ENCODE data around the gene RELN.

The RELN gene

GRCh38 chr7:103649052-103649451 is 340.4 kb downstream of the RELN start:
- Histone ChIP-seq H3K4me1 (ENCODE audit: control insufficient read depth, low read depth, low read length) (peaks cover 2% of the 10 kb centered on the region), H4K5ac (ENCODE audit: low read length) (no peak overlapping the region), H2BK15ac (replicated peaks; ENCODE audit: low read depth) (no peak overlapping the region), H4K8ac (ENCODE audit: low read depth, low read length) (no peak overlapping the region), H3K56ac (ENCODE audit: low read length) (no peak overlapping the region), H3K4me3 (ENCODE audit: low read length) (no peak overlapping the region), H3K23ac (ENCODE audit: low read length) (no peak overlapping the region), H3K79me1 (ENCODE audit: low read length) (no peaks in the 10 kb centered on the region), H2AK5ac (ENCODE audit: low read length) (no peak overlapping the region), H2BK120ac (ENCODE audit: low read depth, low read length) (no peak overlapping the region), H3K36me3 (ENCODE audit: control insufficient read depth, insufficient read depth, low read length) (no peaks in the 10 kb centered on the region), H3K27me3 (ENCODE audit: insufficient read depth, low read length, poor library complexity) (no peaks in the 10 kb centered on the region), H2BK5ac (ENCODE audit: low read length) (no peak overlapping the region), H3K18ac (ENCODE audit: low read length) (no peak overlapping the region), H3K4ac (ENCODE audit: low read depth, low read length) (no peak overlapping the region), H3K9ac (ENCODE audit: low read length) (no peak overlapping the region), H3K4me2 (ENCODE audit: low read length) (no peak overlapping the region), H3K79me2 (ENCODE audit: control insufficient read depth, insufficient read depth, low read length) (no peaks in the 10 kb centered on the region), H3K27ac (ENCODE audit: low read depth, low read length) (no peak overlapping the region)
- no peak for DNase-seq
- WGBS (ENCODE audit: extremely low coverage, insufficient coverage, low lambda C conversion rate): no CpG with 5 or more reads among the region's 2 CpGs

- H3K4me2 ChIP-seq (ENCODE audit: low read length): no peak overlapping the region
- no peak overlapping the region for H2AK5ac ChIP-seq (ENCODE audit: low read length)
- no peak overlapping the region for H2BK5ac ChIP-seq (ENCODE audit: low read length)
- no CpG with 5 or more reads among the region's 1 CpG for WGBS (ENCODE audit: extremely low coverage, insufficient coverage, low lambda C conversion rate)
- no peak overlapping the region for H3K18ac ChIP-seq (ENCODE audit: low read length)
- H4K5ac ChIP-seq (ENCODE audit: low read length): no peak overlapping the region
- no peak overlapping the region for H3K27ac ChIP-seq (ENCODE audit: low read depth, low read length)
- no peak overlapping the region for H2BK120ac ChIP-seq (ENCODE audit: low read depth, low read length)
- H4K8ac ChIP-seq (ENCODE audit: low read depth, low read length): no peak overlapping the region
- H2BK15ac ChIP-seq (replicated peaks; ENCODE audit: low read depth): no peak overlapping the region
- no peak overlapping the region for H3K9ac ChIP-seq (ENCODE audit: low read length)
- no peaks in the 10 kb centered on the region for H3K79me1 ChIP-seq (ENCODE audit: low read length)
- H3K79me2 ChIP-seq (ENCODE audit: control insufficient read depth, insufficient read depth, low read length): no peaks in the 10 kb centered on the region
- DNase-seq: no peak
- peaks cover 2% of the 10 kb centered on the region for H3K4me1 ChIP-seq (ENCODE audit: control insufficient read depth, low read depth, low read length)
- H3K27me3 ChIP-seq (ENCODE audit: insufficient read depth, low read length, poor library complexity): no peaks in the 10 kb centered on the region
- no peak overlapping the region for H3K4me3 ChIP-seq (ENCODE audit: low read length)
- H3K23ac ChIP-seq (ENCODE audit: low read length): no peak overlapping the region
- H3K36me3 ChIP-seq (ENCODE audit: control insufficient read depth, insufficient read depth, low read length): no peaks in the 10 kb centered on the region
- H3K56ac ChIP-seq (ENCODE audit: low read length): no peak overlapping the region
- no peak overlapping the region for H3K4ac ChIP-seq (ENCODE audit: low read depth, low read length)
These were observed 341.3 kb downstream of the RELN start for GRCh38 chr7:103648135-103648534.

- Histone ChIP-seq H3K79me2 (ENCODE audit: control insufficient read depth, insufficient read depth, low read length) (no peaks in the 10 kb centered on the region), H3K4ac (ENCODE audit: low read depth, low read length) (no peak overlapping the region), H2AK5ac (ENCODE audit: low read length) (no peak overlapping the region), H3K36me3 (ENCODE audit: control insufficient read depth, insufficient read depth, low read length) (no peaks in the 10 kb centered on the region), H2BK120ac (ENCODE audit: low read depth, low read length) (no peak overlapping the region), H3K23ac (ENCODE audit: low read length) (no peak overlapping the region), H2BK15ac (replicated peaks; ENCODE audit: low read depth) (no peak overlapping the region), H3K4me3 (ENCODE audit: low read length) (no peak overlapping the region), H3K4me2 (ENCODE audit: low read length) (no peak overlapping the region), H3K9ac (ENCODE audit: low read length) (no peak overlapping the region), H3K79me1 (ENCODE audit: low read length) (no peaks in the 10 kb centered on the region), H3K4me1 (ENCODE audit: control insufficient read depth, low read depth, low read length) (no peaks in the 10 kb centered on the region), H4K5ac (ENCODE audit: low read length) (no peak overlapping the region), H3K27me3 (ENCODE audit: insufficient read depth, low read length, poor library complexity) (no peaks in the 10 kb centered on the region), H4K8ac (ENCODE audit: low read depth, low read length) (no peak overlapping the region), H3K18ac (ENCODE audit: low read length) (no peak overlapping the region), H3K27ac (ENCODE audit: low read depth, low read length) (no peak overlapping the region), H2BK5ac (ENCODE audit: low read length) (no peak overlapping the region), H3K56ac (ENCODE audit: low read length) (no peak overlapping the region)
- no CpG with 5 or more reads among the region's 2 CpGs for WGBS (ENCODE audit: extremely low coverage, insufficient coverage, low lambda C conversion rate)
- DNase-seq: no peak
These were observed 345.1 kb downstream of the RELN start for GRCh38 chr7:103644319-103644718.

- no peaks in the 10 kb centered on the region for H3K79me1 ChIP-seq (ENCODE audit: low read length)
- no peak overlapping the region for H2AK5ac ChIP-seq (ENCODE audit: low read length)
- no peak overlapping the region for H3K9ac ChIP-seq (ENCODE audit: low read length)
- H3K23ac ChIP-seq (ENCODE audit: low read length): no peak overlapping the region
- H2BK5ac ChIP-seq (ENCODE audit: low read length): no peak overlapping the region
- no peak overlapping the region for H3K4me2 ChIP-seq (ENCODE audit: low read length)
- DNase-seq: no peak
- no peak overlapping the region for H3K18ac ChIP-seq (ENCODE audit: low read length)
- H4K8ac ChIP-seq (ENCODE audit: low read depth, low read length): no peak overlapping the region
- H2BK15ac ChIP-seq (replicated peaks; ENCODE audit: low read depth): no peak overlapping the region
- no peak overlapping the region for H3K27ac ChIP-seq (ENCODE audit: low read depth, low read length)
- H3K79me2 ChIP-seq (ENCODE audit: control insufficient read depth, insufficient read depth, low read length): no peaks in the 10 kb centered on the region
- 100% methylated on average over 2 of the region's 5 CpGs for WGBS (ENCODE audit: extremely low coverage, insufficient coverage, low lambda C conversion rate)
- H3K36me3 ChIP-seq (ENCODE audit: control insufficient read depth, insufficient read depth, low read length): no peaks in the 10 kb centered on the region
- no peak overlapping the region for H3K4me3 ChIP-seq (ENCODE audit: low read length)
- H3K4me1 ChIP-seq (ENCODE audit: control insufficient read depth, low read depth, low read length): no peaks in the 10 kb centered on the region
- no peak overlapping the region for H2BK120ac ChIP-seq (ENCODE audit: low read depth, low read length)
- no peak overlapping the region for H4K5ac ChIP-seq (ENCODE audit: low read length)
- H3K27me3 ChIP-seq (ENCODE audit: insufficient read depth, low read length, poor library complexity): no peaks in the 10 kb centered on the region
- H3K4ac ChIP-seq (ENCODE audit: low read depth, low read length): no peak overlapping the region
- H3K56ac ChIP-seq (ENCODE audit: low read length): no peak overlapping the region
These were observed 349.3 kb downstream of the RELN start for GRCh38 chr7:103640031-103640779.

GRCh38 chr7:103637726-103638125 is 351.7 kb downstream of the RELN start:
- Histone ChIP-seq H3K9ac (ENCODE audit: low read length) (no peak overlapping the region), H3K36me3 (ENCODE audit: control insufficient read depth, insufficient read depth, low read length) (no peaks in the 10 kb centered on the region), H3K79me1 (ENCODE audit: low read length) (no peaks in the 10 kb centered on the region), H3K4ac (ENCODE audit: low read depth, low read length) (no peak overlapping the region), H3K4me3 (ENCODE audit: low read length) (no peak overlapping the region), H3K18ac (ENCODE audit: low read length) (no peak overlapping the region), H3K27me3 (ENCODE audit: insufficient read depth, low read length, poor library complexity) (no peaks in the 10 kb centered on the region), H3K4me2 (ENCODE audit: low read length) (no peak overlapping the region), H3K79me2 (ENCODE audit: control insufficient read depth, insufficient read depth, low read length) (no peaks in the 10 kb centered on the region), H2BK5ac (ENCODE audit: low read length) (no peak overlapping the region), H3K23ac (ENCODE audit: low read length) (no peak overlapping the region), H2BK15ac (replicated peaks; ENCODE audit: low read depth) (no peak overlapping the region), H3K4me1 (ENCODE audit: control insufficient read depth, low read depth, low read length) (no peaks in the 10 kb centered on the region), H4K5ac (ENCODE audit: low read length) (no peak overlapping the region), H3K56ac (ENCODE audit: low read length) (no peak overlapping the region), H2BK120ac (ENCODE audit: low read depth, low read length) (no peak overlapping the region), H3K27ac (ENCODE audit: low read depth, low read length) (no peak overlapping the region), H4K8ac (ENCODE audit: low read depth, low read length) (no peak overlapping the region), H2AK5ac (ENCODE audit: low read length) (no peak overlapping the region)
- no peak for DNase-seq
- no CpG with 5 or more reads among the region's 3 CpGs for WGBS (ENCODE audit: extremely low coverage, insufficient coverage, low lambda C conversion rate)

GRCh38 chr7:103637094-103637493 is 352.4 kb downstream of the RELN start:
- Histone ChIP-seq H3K18ac (ENCODE audit: low read length) (no peak overlapping the region), H3K4me3 (ENCODE audit: low read length) (no peak overlapping the region), H3K56ac (ENCODE audit: low read length) (no peak overlapping the region), H3K79me2 (ENCODE audit: control insufficient read depth, insufficient read depth, low read length) (no peaks in the 10 kb centered on the region), H4K8ac (ENCODE audit: low read depth, low read length) (no peak overlapping the region), H3K4ac (ENCODE audit: low read depth, low read length) (no peak overlapping the region), H2BK15ac (replicated peaks; ENCODE audit: low read depth) (no peak overlapping the region), H3K9ac (ENCODE audit: low read length) (no peak overlapping the region), H4K5ac (ENCODE audit: low read length) (no peak overlapping the region), H2BK5ac (ENCODE audit: low read length) (no peak overlapping the region), H3K27me3 (ENCODE audit: insufficient read depth, low read length, poor library complexity) (no peaks in the 10 kb centered on the region), H2AK5ac (ENCODE audit: low read length) (no peak overlapping the region), H3K4me1 (ENCODE audit: control insufficient read depth, low read depth, low read length) (no peaks in the 10 kb centered on the region), H3K36me3 (ENCODE audit: control insufficient read depth, insufficient read depth, low read length) (no peaks in the 10 kb centered on the region), H3K23ac (ENCODE audit: low read length) (no peak overlapping the region), H3K4me2 (ENCODE audit: low read length) (no peak overlapping the region), H3K27ac (ENCODE audit: low read depth, low read length) (no peak overlapping the region), H2BK120ac (ENCODE audit: low read depth, low read length) (no peak overlapping the region), H3K79me1 (ENCODE audit: low read length) (no peaks in the 10 kb centered on the region)
- DNase-seq: no peak
- WGBS (ENCODE audit: extremely low coverage, insufficient coverage, low lambda C conversion rate): no CpG with 5 or more reads among the region's 1 CpG
